HUES64 (cell line): Measurements from ENCODE around the gene CHMP2B. TPM values are rescaled to one million over a fixed set of nuclear protein-coding genes. Genes with fewer than 3 reads are reported as not detected.
A peak's percentile ranks its signal among the peaks of the same experiment; 100 is the strongest.

Experiments used
- H3K27ac ChIP-seq: 2 replicates; pipeline ENCODE4 v1.7.0; 2013; ENCODE audit warnings: low read depth, low read length, inconsistent platforms
- H3K27me3 ChIP-seq: 2 replicates; pipeline ENCODE4 v1.6.1; 2013; ENCODE audit warnings: mild to moderate bottlenecking, low read length; ENCODE audit not compliant: insufficient read depth
- H3K36me3 ChIP-seq: 2 replicates; pipeline ENCODE4 v1.6.1; 2013; ENCODE audit warnings: mild to moderate bottlenecking, low read length; ENCODE audit not compliant: insufficient read depth
- H3K4me1 ChIP-seq: 2 replicates; pipeline ENCODE4 v1.6.1; 2013; ENCODE audit warnings: mild to moderate bottlenecking, low read length, moderate library complexity; ENCODE audit not compliant: insufficient read depth
- H3K4me3 ChIP-seq: 2 replicates; pipeline ENCODE4 v1.5.1; 2013; ENCODE audit warnings: mild to moderate bottlenecking, low read length, moderate library complexity
- H3K9ac ChIP-seq: 2 replicates; pipeline ENCODE4 v1.6.1; 2013; ENCODE audit warnings: mild to moderate bottlenecking, low read depth, low read length
- H3K9me3 ChIP-seq: 2 replicates; pipeline ENCODE4 v1.6.1; 2013; ENCODE audit warnings: low read depth, low read length; ENCODE audit not compliant: insufficient read depth
- WGBS: fragments of 150-250, 120-280 bp; methylation state at CpG from one replicate; pipeline ENCODE4 v1.1.7; 2013; ENCODE audit warnings: missing lambda C conversion rate; 5-methylcytosine and 5-hydroxymethylcytosine counted together
- polyA plus RNA-seq, 2 experiments: library from polyadenylated mRNA; stranded (reverse); fragments of 50-300 nt; gene quantifications; one replicate each; pipeline ENCODE4 v1.2.3, GENCODE V29; 2013

CHMP2B gene
- polyA plus RNA-seq (2013, experiment 1 of 2), result 39.0 TPM
- polyA plus RNA-seq (2013, experiment 2 of 2), result 46.1 TPM

GRCh38 chr3:87227104-87227834 lies at the start of gene CHMP2B:
Gene CHMP2B (plus strand): TSS chr3:87227309. CDS start chr3:87227523, 214 bp downstream.
- peaks cover 18% of the 10 kb centered on the region for H3K4me1 ChIP-seq
- no peaks in the 10 kb centered on the region for H3K9me3 ChIP-seq
- no peaks in the 10 kb centered on the region for H3K27me3 ChIP-seq
- peak within 1 kb of the TSS; percentile 92 for H3K9ac ChIP-seq
- peak within 1 kb of the TSS; percentile 89 for H3K27ac ChIP-seq
- H3K36me3 ChIP-seq, result no peaks in the 10 kb centered on the region
- peak within 1 kb of the TSS; percentile 96 for H3K4me3 ChIP-seq
- under 1% methylated on average over 59 of the region's 59 CpGs for whole genome bisulfite sequencing

GRCh38 chr3:87179642-87180041 lies 47.5 kb upstream of the CHMP2B start:
- no peaks in the 10 kb centered on the region for H3K36me3 ChIP-seq
- H3K9ac ChIP-seq, result no peak overlapping the region
- no peak overlapping the region for H3K27ac ChIP-seq
- no peak overlapping the region for H3K4me3 ChIP-seq
- no peaks in the 10 kb centered on the region for H3K27me3 ChIP-seq
- no peaks in the 10 kb centered on the region for H3K4me1 ChIP-seq
- no peaks in the 10 kb centered on the region for H3K9me3 ChIP-seq

GRCh38 chr3:87181551-87181950 lies 45.6 kb upstream of the CHMP2B start:
- Histone ChIP-seq H3K9me3 (no peaks in the 10 kb centered on the region), H3K27me3 (no peaks in the 10 kb centered on the region), H3K9ac (no peak overlapping the region), H3K36me3 (no peaks in the 10 kb centered on the region), H3K27ac (no peak overlapping the region), H3K4me3 (no peak overlapping the region), H3K4me1 (peaks cover 3% of the 10 kb centered on the region; the same call in 1 of the 2 replicates)

- H3K9me3 ChIP-seq, result no peaks in the 10 kb centered on the region
- no peak overlapping the region for H3K9ac ChIP-seq
- no peak overlapping the region for H3K4me3 ChIP-seq
- 100% methylated on average over 2 of the region's 2 CpGs for WGBS
- peaks cover 8% of the 10 kb centered on the region; the same call in 1 of the 2 replicates for H3K4me1 ChIP-seq
- no peaks in the 10 kb centered on the region for H3K36me3 ChIP-seq
- H3K27ac ChIP-seq, result no peak overlapping the region
- H3K27me3 ChIP-seq, result no peaks in the 10 kb centered on the region
Observed at GRCh38 chr3:87182023-87182422, 45.1 kb upstream of the CHMP2B start.

GRCh38 chr3:87186608-87187159 lies 40.4 kb upstream of the CHMP2B start:
- no peaks in the 10 kb centered on the region for H3K9me3 ChIP-seq
- no peak overlapping the region for H3K9ac ChIP-seq
- WGBS, result 91% methylated on average over 1 of the region's 2 CpGs
- H3K4me3 ChIP-seq, result no peak overlapping the region
- no peaks in the 10 kb centered on the region for H3K36me3 ChIP-seq
- H3K4me1 ChIP-seq, result peaks cover 10% of the 10 kb centered on the region; the same call in 1 of the 2 replicates
- no peaks in the 10 kb centered on the region for H3K27me3 ChIP-seq
- no peak overlapping the region for H3K27ac ChIP-seq

- Histone ChIP-seq H3K4me1 (peaks cover 10% of the 10 kb centered on the region; the same call in 1 of the 2 replicates), H3K36me3 (no peaks in the 10 kb centered on the region), H3K27ac (no peak overlapping the region), H3K27me3 (no peaks in the 10 kb centered on the region), H3K9ac (no peak overlapping the region), H3K4me3 (no peak overlapping the region), H3K9me3 (peaks cover 17% of the 10 kb centered on the region)
- WGBS, result no CpG with 5 or more reads among the region's 2 CpGs
Observed at GRCh38 chr3:87191175-87191574, 35.9 kb upstream of the CHMP2B start.

- H3K4me1 ChIP-seq, result peaks cover 6% of the 10 kb centered on the region; the same call in 1 of the 2 replicates
- H3K36me3 ChIP-seq, result no peaks in the 10 kb centered on the region
- no peaks in the 10 kb centered on the region for H3K27me3 ChIP-seq
- H3K9ac ChIP-seq, result no peak overlapping the region
- no peak overlapping the region for H3K27ac ChIP-seq
- H3K4me3 ChIP-seq, result no peak overlapping the region
- H3K9me3 ChIP-seq, result peaks cover 21% of the 10 kb centered on the region
Observed at GRCh38 chr3:87191641-87192040, 35.5 kb upstream of the CHMP2B start.

GRCh38 chr3:87196879-87197278 lies 30.2 kb upstream of the CHMP2B start:
- Histone ChIP-seq H3K4me3 (no peak overlapping the region), H3K9me3 (peaks cover 21% of the 10 kb centered on the region), H3K9ac (no peak overlapping the region), H3K4me1 (no peaks in the 10 kb centered on the region), H3K27me3 (no peaks in the 10 kb centered on the region), H3K36me3 (no peaks in the 10 kb centered on the region), H3K27ac (no peak overlapping the region)
- WGBS, result 93% methylated on average over 1 of the region's 1 CpG

- no peak overlapping the region for H3K27ac ChIP-seq
- WGBS, result 95% methylated on average over 3 of the region's 4 CpGs
Observed at GRCh38 chr3:87197531-87197930, 29.6 kb upstream of the CHMP2B start.

GRCh38 chr3:87198774-87199173 lies 28.3 kb upstream of the CHMP2B start:
- Histone ChIP-seq H3K27me3 (no peaks in the 10 kb centered on the region), H3K27ac (no peak overlapping the region), H3K9ac (no peak overlapping the region), H3K4me3 (no peak overlapping the region), H3K4me1 (0 out of 2 replicates have a peak, but pooled peaks cover under 1% of the 10 kb centered on the region), H3K9me3 (peaks cover 21% of the 10 kb centered on the region), H3K36me3 (no peaks in the 10 kb centered on the region)

More at GRCh38 chr3:87197531-87197930, 29.6 kb upstream of the CHMP2B start:
- H3K36me3 ChIP-seq, result no peaks in the 10 kb centered on the region
- H3K4me1 ChIP-seq, result no peaks in the 10 kb centered on the region
- no peak overlapping the region for H3K4me3 ChIP-seq
- no peak overlapping the region for H3K9ac ChIP-seq
- H3K27me3 ChIP-seq, result no peaks in the 10 kb centered on the region
- H3K9me3 ChIP-seq, result peaks cover 21% of the 10 kb centered on the region

GRCh38 chr3:87199628-87200027 lies 27.5 kb upstream of the CHMP2B start:
- Histone ChIP-seq H3K4me1 (0 out of 2 replicates have a peak, but pooled peaks cover 4% of the 10 kb centered on the region), H3K9ac (no peak overlapping the region), H3K27me3 (no peaks in the 10 kb centered on the region), H3K9me3 (peaks cover 20% of the 10 kb centered on the region), H3K4me3 (no peak overlapping the region), H3K27ac (no peak overlapping the region), H3K36me3 (no peaks in the 10 kb centered on the region)
- WGBS, result 100% methylated on average over 1 of the region's 2 CpGs
